ENCODE results near the gene PIMREG. TPM values are rescaled to one million over a fixed set of nuclear protein-coding genes. Genes with fewer than 3 reads are reported as not detected.

Gene PIMREG
- total RNA-seq, 1 experiment from 2014 or later: 52.2 TPM

DNA sequence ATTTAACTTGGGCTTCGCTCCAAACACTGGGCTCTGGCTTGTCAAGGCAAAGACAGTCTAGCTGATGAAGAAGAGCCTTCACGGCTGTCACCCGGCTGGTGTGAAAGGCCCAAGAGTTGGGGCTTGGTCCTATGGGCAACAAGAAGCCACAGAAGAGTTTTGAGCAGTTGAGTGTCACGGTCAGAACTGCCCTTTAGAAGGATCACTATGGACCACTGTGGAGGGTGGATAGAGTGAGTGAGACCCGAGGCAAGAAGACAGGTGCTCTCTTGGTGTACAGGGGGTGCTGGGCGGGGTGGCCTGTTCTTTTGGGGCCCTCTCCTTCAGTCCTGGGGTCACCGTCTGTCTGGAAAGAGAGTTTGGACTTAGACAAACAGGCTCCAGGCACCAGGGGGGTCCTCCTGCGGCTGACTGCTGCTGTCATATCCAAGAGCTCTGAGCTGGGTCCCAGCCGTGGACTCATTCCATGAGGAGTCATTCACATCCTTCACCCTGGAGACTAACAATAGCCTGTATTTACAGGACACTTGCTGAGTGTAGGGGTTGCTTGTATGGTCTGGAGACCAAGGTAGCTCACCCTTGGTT, 2.4 kb downstream of the PIMREG start:
- Histone ChIP-seq H3K9me2 (ENCODE audit: insufficient read depth) (no peaks in the 10 kb centered on the region), H4K20me1 (ENCODE audit: insufficient read depth) (no peaks in the 10 kb centered on the region), H3K27me3 (ENCODE audit: insufficient read depth, low read depth) (no peaks in the 10 kb centered on the region), H3K79me2 (ENCODE audit: low read depth) (no peaks in the 10 kb centered on the region), H3K4me2 (no peak overlapping the region), H3K27ac (no peak overlapping the region), H2AFZ (no peak overlapping the region), H3K9me3 (ENCODE audit: insufficient read depth, low read depth) (no peaks in the 10 kb centered on the region), H3K4me1 (replicated peaks; ENCODE audit: insufficient read depth) (peaks cover 5% of the 10 kb centered on the region; the same call in 1 of the 2 replicates), H3K36me3 (ENCODE audit: low read depth) (no peaks in the 10 kb centered on the region), H3F3A (ENCODE audit: insufficient read depth, low read depth) (peaks cover 19% of the 10 kb centered on the region; the same call in 1 of the 2 replicates), H3K4me3 (no peak overlapping the region)
- intact Hi-C loops (cut with micrococcal nuclease; ENCODE audit: unreplicated experiment): no loop called here
- ChIA-PET POLR2A (ENCODE audit: unreplicated experiment) (no interaction called here), CTCF (no interaction called here)
- no peak for DNase-seq
- BruUV-seq (replicated peaks): no TSS peak
- TF ChIP-seq, protein P1, sequence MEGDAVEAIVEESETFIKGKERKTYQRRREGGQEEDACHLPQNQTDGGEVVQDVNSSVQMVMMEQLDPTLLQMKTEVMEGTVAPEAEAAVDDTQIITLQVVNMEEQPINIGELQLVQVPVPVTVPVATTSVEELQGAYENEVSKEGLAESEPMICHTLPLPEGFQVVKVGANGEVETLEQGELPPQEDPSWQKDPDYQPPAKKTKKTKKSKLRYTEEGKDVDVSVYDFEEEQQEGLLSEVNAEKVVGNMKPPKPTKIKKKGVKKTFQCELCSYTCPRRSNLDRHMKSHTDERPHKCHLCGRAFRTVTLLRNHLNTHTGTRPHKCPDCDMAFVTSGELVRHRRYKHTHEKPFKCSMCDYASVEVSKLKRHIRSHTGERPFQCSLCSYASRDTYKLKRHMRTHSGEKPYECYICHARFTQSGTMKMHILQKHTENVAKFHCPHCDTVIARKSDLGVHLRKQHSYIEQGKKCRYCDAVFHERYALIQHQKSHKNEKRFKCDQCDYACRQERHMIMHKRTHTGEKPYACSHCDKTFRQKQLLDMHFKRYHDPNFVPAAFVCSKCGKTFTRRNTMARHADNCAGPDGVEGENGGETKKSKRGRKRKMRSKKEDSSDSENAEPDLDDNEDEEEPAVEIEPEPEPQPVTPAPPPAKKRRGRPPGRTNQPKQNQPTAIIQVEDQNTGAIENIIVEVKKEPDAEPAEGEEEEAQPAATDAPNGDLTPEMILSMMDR (conservative IDR thresholded peaks at IDR 0.05): no peak
- no peak for TF ChIP-seq EZH2 (IDR thresholded peaks at IDR 0.05; ENCODE audit: low read depth)

- no peaks in the 10 kb centered on the region for H4K20me1 ChIP-seq (ENCODE audit: insufficient read depth)
- intact Hi-C loops (cut with micrococcal nuclease; ENCODE audit: unreplicated experiment): no loop called here
- no peak overlapping the region for H3K4me3 ChIP-seq
- CTCF ChIA-PET: no interaction called here
- H3K9me2 ChIP-seq (ENCODE audit: insufficient read depth): no peaks in the 10 kb centered on the region
- TF ChIP-seq, protein P1 (conservative IDR thresholded peaks at IDR 0.05): no peak
- TF ChIP-seq EZH2 (IDR thresholded peaks at IDR 0.05; ENCODE audit: low read depth): no peak
- no peaks in the 10 kb centered on the region for H3K79me2 ChIP-seq (ENCODE audit: low read depth)
- POLR2A ChIA-PET (ENCODE audit: unreplicated experiment): no interaction called here
- H3K27me3 ChIP-seq (ENCODE audit: insufficient read depth, low read depth): no peaks in the 10 kb centered on the region
- no peak overlapping the region for H3K4me2 ChIP-seq
- DNase-seq: no peak
- H3F3A ChIP-seq (ENCODE audit: insufficient read depth, low read depth): peaks cover 10% of the 10 kb centered on the region; the same call in 1 of the 2 replicates
- no peak overlapping the region for H2AFZ ChIP-seq
- no peaks in the 10 kb centered on the region for H3K4me1 ChIP-seq (replicated peaks; ENCODE audit: insufficient read depth)
- H3K36me3 ChIP-seq (ENCODE audit: low read depth): no peaks in the 10 kb centered on the region
- no peaks in the 10 kb centered on the region for H3K9me3 ChIP-seq (ENCODE audit: insufficient read depth, low read depth)
- BruUV-seq (replicated peaks): no TSS peak
- no peak overlapping the region for H3K27ac ChIP-seq
These were observed 4.2 kb downstream of the PIMREG start for GRCh38 chr17:6448473-6448872.

GRCh38 chr17:6449307-6449706, 5.1 kb downstream of the PIMREG start:
- TF ChIP-seq, protein P1 (conservative IDR thresholded peaks at IDR 0.05): no peak
- no peak for TF ChIP-seq EZH2 (IDR thresholded peaks at IDR 0.05; ENCODE audit: low read depth)
- Histone ChIP-seq H3F3A (ENCODE audit: insufficient read depth, low read depth) (peaks cover 5% of the 10 kb centered on the region; the same call in 1 of the 2 replicates), H3K36me3 (ENCODE audit: low read depth) (no peaks in the 10 kb centered on the region), H3K9me2 (ENCODE audit: insufficient read depth) (no peaks in the 10 kb centered on the region), H3K27me3 (ENCODE audit: insufficient read depth, low read depth) (no peaks in the 10 kb centered on the region), H3K4me1 (replicated peaks; ENCODE audit: insufficient read depth) (no peaks in the 10 kb centered on the region), H4K20me1 (ENCODE audit: insufficient read depth) (no peaks in the 10 kb centered on the region), H3K27ac (no peak overlapping the region), H3K4me2 (no peak overlapping the region), H3K4me3 (no peak overlapping the region), H3K79me2 (ENCODE audit: low read depth) (no peaks in the 10 kb centered on the region), H3K9me3 (ENCODE audit: insufficient read depth, low read depth) (no peaks in the 10 kb centered on the region), H2AFZ (no peak overlapping the region)
- intact Hi-C loops (cut with micrococcal nuclease; ENCODE audit: unreplicated experiment): no loop called here
- CTCF ChIA-PET: no interaction called here
- POLR2A ChIA-PET (ENCODE audit: unreplicated experiment): no interaction called here
- BruUV-seq (replicated peaks): no TSS peak
- no peak for DNase-seq
